Measurements from ENCODE around the gene NAV2. TPM values are rescaled to one million over a fixed set of nuclear protein-coding genes. Genes with fewer than 3 reads are reported as not detected.

Gene NAV2
- total RNA-seq, 1 donor from 2014 or later, result 31.4 TPM

DNA sequence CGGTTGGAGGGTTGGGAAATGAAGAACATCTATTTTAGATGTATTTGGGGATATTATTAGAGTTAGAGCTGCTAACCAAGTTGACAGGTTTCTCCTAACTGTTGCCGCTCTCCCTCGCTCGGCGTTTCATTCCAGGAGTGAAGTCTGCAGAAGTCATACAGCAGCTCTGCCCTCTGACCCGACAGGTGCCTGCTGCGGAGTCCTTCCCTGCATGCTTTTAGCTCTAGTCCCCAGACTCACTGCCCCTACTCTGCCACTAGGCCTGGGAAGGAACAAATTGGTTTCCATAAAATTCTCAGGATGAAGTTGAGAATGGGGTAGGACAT, 322.7 kb downstream of the NAV2 start:
- H3K9me3 Mint-ChIP-seq (ENCODE audit: unreplicated experiment), result no peaks in the 10 kb centered on the region

GRCh38 chr11:20035701-20036601, 323.3 kb downstream of the NAV2 start:
- Mint-ChIP-seq H3K4me1 (ENCODE audit: unreplicated experiment) (peaks cover 57% of the 10 kb centered on the region), H3K27ac (ENCODE audit: unreplicated experiment) (peak overlapping the region; percentile 73), H3K36me3 (ENCODE audit: unreplicated experiment) (peaks cover 21% of the 10 kb centered on the region), H3K27me3 (ENCODE audit: unreplicated experiment) (no peaks in the 10 kb centered on the region), H3K9me3 (ENCODE audit: unreplicated experiment) (no peaks in the 10 kb centered on the region), H3K4me3 (ENCODE audit: unreplicated experiment) (no peak overlapping the region)
- no peak for DNase-seq (ENCODE audit: extremely low spot score, unreplicated experiment)
- TF ChIP-seq, protein P1, sequence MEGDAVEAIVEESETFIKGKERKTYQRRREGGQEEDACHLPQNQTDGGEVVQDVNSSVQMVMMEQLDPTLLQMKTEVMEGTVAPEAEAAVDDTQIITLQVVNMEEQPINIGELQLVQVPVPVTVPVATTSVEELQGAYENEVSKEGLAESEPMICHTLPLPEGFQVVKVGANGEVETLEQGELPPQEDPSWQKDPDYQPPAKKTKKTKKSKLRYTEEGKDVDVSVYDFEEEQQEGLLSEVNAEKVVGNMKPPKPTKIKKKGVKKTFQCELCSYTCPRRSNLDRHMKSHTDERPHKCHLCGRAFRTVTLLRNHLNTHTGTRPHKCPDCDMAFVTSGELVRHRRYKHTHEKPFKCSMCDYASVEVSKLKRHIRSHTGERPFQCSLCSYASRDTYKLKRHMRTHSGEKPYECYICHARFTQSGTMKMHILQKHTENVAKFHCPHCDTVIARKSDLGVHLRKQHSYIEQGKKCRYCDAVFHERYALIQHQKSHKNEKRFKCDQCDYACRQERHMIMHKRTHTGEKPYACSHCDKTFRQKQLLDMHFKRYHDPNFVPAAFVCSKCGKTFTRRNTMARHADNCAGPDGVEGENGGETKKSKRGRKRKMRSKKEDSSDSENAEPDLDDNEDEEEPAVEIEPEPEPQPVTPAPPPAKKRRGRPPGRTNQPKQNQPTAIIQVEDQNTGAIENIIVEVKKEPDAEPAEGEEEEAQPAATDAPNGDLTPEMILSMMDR (IDR thresholded peaks at IDR 0.05), result no peak

More for the DNA sequence above, 322.7 kb downstream of the NAV2 start:
- H3K36me3 Mint-ChIP-seq (ENCODE audit: unreplicated experiment), result peaks cover 15% of the 10 kb centered on the region
- TF ChIP-seq, protein P1 (IDR thresholded peaks at IDR 0.05), result no peak
- no peak overlapping the region for H3K4me3 Mint-ChIP-seq (ENCODE audit: unreplicated experiment)
- no peak for DNase-seq (ENCODE audit: extremely low spot score, unreplicated experiment)
- H3K27me3 Mint-ChIP-seq (ENCODE audit: unreplicated experiment), result no peaks in the 10 kb centered on the region
- peaks cover 62% of the 10 kb centered on the region for H3K4me1 Mint-ChIP-seq (ENCODE audit: unreplicated experiment)
- peak overlapping the region; percentile 73 for H3K27ac Mint-ChIP-seq (ENCODE audit: unreplicated experiment)

- H3K27ac Mint-ChIP-seq (ENCODE audit: unreplicated experiment), result peak overlapping the region; percentile 73
- H3K4me3 Mint-ChIP-seq (ENCODE audit: unreplicated experiment), result peak overlapping the region; percentile 7
- H3K27me3 Mint-ChIP-seq (ENCODE audit: unreplicated experiment), result no peaks in the 10 kb centered on the region
- no peak for DNase-seq (ENCODE audit: extremely low spot score, unreplicated experiment)
- H3K9me3 Mint-ChIP-seq (ENCODE audit: unreplicated experiment), result no peaks in the 10 kb centered on the region
- TF ChIP-seq, protein P1 (IDR thresholded peaks at IDR 0.05), result no peak
- peaks cover 21% of the 10 kb centered on the region for H3K36me3 Mint-ChIP-seq (ENCODE audit: unreplicated experiment)
- peaks cover 51% of the 10 kb centered on the region for H3K4me1 Mint-ChIP-seq (ENCODE audit: unreplicated experiment)
Observed at GRCh38 chr11:20036626-20037335, 324.1 kb downstream of the NAV2 start.

DNA sequence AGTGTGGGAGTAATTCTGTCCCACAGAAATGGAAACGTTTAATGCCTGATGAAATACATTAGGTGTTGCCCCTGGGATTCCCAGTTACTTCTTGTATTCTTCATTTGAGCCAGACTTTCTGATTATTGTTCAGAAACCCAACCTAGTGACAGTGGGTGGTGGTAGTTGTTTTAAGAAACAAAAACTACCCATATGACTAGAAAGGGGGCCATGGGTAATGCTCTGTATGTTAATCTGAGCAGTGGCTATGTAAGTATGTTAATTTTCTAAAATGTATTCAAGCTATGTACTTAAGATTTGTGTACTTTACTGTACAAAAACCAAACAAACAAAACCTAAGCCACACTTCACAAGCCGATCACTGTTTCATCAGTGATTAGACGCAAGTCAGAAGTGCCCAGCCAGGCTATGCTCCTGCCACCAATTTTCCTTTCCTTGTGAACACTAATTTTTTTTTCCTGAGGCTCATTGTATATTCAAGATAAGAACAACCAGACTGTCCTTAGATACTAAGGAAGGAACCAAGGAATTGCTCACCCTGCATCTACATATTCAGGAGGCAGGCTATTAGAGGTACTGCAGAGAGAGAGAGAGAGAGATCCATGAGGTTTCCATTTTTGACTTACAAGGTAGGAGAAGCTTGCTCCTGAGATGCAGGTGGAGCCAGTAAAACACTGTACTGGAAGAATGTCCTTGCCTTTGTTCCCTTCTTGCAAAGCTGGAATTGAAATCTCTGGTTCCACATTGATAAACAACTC, 324.9 kb downstream of the NAV2 start:
- no peaks in the 10 kb centered on the region for H3K27me3 Mint-ChIP-seq (ENCODE audit: unreplicated experiment)

More for the DNA sequence above, 324.9 kb downstream of the NAV2 start:
- H3K4me3 Mint-ChIP-seq (ENCODE audit: unreplicated experiment), result no peak overlapping the region
- TF ChIP-seq, protein P1 (IDR thresholded peaks at IDR 0.05), result no peak
- H3K27ac Mint-ChIP-seq (ENCODE audit: unreplicated experiment), result no peak overlapping the region
- no peak for DNase-seq (ENCODE audit: extremely low spot score, unreplicated experiment)
- peaks cover 51% of the 10 kb centered on the region for H3K4me1 Mint-ChIP-seq (ENCODE audit: unreplicated experiment)
- H3K9me3 Mint-ChIP-seq (ENCODE audit: unreplicated experiment), result no peaks in the 10 kb centered on the region
- peaks cover 21% of the 10 kb centered on the region for H3K36me3 Mint-ChIP-seq (ENCODE audit: unreplicated experiment)

All from osteocyte (in vitro differentiated cells).